ENCODE measurements around the gene TRAPPC14. TPM values are rescaled to one million over a fixed set of nuclear protein-coding genes. Genes with fewer than 3 reads are reported as not detected.
A peak's percentile ranks its signal among the peaks of the same experiment; 100 is the strongest.

TRAPPC14 gene
- total RNA-seq, 4 donors from 2014 or later: 6.9 to 36.9 (median 12.7) TPM

DNA sequence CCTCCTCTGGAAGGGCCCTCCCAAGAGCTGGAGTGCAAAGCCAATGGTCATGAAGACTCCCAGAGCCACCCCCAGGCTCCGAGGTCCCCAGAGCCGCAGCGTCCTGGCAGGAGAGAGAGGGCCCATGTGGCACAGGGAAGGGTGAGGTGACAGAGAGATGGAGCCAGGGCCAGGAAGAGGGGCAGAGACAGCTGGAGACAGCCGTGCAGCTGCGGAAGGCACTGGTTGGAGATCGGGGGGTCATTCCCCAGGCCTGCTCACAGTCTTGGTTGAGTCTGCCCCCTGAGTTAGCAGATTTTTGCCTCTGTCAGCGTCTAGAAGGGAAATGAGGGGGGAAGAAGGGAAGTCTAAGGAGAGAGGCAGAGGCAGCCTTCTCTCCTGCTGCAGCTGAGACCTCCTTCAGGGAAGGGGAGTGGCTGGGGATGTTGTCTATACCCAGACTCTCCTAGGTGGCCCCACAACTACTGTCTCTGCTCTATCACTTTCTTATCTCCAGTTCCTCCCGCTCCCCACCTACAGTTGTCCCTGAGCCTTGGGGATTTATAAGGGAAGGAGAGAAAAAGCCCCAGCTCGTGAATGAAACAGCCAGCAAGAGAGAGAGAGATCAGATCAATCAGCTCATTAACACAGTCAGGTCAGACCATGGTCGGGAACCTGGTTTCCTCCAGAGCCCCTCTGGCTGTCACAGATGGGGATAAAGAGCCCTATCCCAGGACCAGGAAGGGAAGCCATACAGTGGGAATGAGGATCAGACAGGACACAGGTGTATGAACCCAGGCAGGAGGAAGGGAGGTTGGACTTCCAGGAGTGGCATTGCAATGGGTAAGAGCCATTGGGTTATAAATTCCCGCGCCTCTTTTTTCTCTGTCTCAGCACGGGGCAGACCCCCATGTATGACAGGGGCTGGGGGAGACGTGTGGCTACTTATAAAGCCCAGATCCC lies 8.7 kb upstream of the TRAPPC14 start:
- DNase-seq (ENCODE audit: low spot score in 2 of 2): no peak
- H3K27ac ChIP-seq: peak overlapping the region in 3 of 4 donors; percentile 15 to 87 (median 86)
- TF ChIP-seq POLR2A (IDR thresholded peaks at IDR 0.05) (no peak), EP300 (IDR thresholded peaks at IDR 0.05) (no peak)
- TF ChIP-seq, protein P1, sequence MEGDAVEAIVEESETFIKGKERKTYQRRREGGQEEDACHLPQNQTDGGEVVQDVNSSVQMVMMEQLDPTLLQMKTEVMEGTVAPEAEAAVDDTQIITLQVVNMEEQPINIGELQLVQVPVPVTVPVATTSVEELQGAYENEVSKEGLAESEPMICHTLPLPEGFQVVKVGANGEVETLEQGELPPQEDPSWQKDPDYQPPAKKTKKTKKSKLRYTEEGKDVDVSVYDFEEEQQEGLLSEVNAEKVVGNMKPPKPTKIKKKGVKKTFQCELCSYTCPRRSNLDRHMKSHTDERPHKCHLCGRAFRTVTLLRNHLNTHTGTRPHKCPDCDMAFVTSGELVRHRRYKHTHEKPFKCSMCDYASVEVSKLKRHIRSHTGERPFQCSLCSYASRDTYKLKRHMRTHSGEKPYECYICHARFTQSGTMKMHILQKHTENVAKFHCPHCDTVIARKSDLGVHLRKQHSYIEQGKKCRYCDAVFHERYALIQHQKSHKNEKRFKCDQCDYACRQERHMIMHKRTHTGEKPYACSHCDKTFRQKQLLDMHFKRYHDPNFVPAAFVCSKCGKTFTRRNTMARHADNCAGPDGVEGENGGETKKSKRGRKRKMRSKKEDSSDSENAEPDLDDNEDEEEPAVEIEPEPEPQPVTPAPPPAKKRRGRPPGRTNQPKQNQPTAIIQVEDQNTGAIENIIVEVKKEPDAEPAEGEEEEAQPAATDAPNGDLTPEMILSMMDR (IDR thresholded peaks at IDR 0.05): no peak
- peaks cover 0 to 12% of the 10 kb centered on the region in 2 donors for H3K27me3 ChIP-seq
- H3K9me3 ChIP-seq: no peaks in the 10 kb centered on the region
- WGBS, 2 donors: 39 to 41% methylated on average over 14 of the region's 14 CpGs
- H3K4me1 ChIP-seq: peaks cover 0 to 47% (median 29%) of the 10 kb centered on the region in 4 donors
- peaks cover 0 to 7% (median 0%) of the 10 kb centered on the region in 3 donors for H3K36me3 ChIP-seq
- peak overlapping the region in 2 of 4 donors; percentile 54 to 57 for H3K4me3 ChIP-seq

GRCh38 chr7:100166317-100166940 lies 7.9 kb upstream of the TRAPPC14 start:
- TF ChIP-seq EP300 (IDR thresholded peaks at IDR 0.05) (no peak), POLR2A (IDR thresholded peaks at IDR 0.05) (no peak)
- TF ChIP-seq, protein P1 (IDR thresholded peaks at IDR 0.05): no peak
- Histone ChIP-seq H3K27ac (no peak overlapping the region), H3K27me3 (peaks cover 0 to 5% of the 10 kb centered on the region in 2 donors), H3K9me3 (no peaks in the 10 kb centered on the region), H3K4me3 (peak overlapping the region in 1 of 4 donors; percentile 2), H3K36me3 (peaks cover 0 to 7% (median 0%) of the 10 kb centered on the region in 3 donors), H3K4me1 (peaks cover 0 to 40% (median 23%) of the 10 kb centered on the region in 4 donors)
- no peak for DNase-seq (ENCODE audit: low spot score in 2 of 2)
- 70 to 83% methylated on average over 16 of the region's 16 CpGs for WGBS, 2 donors

GRCh38 chr7:100163871-100164270 lies 5.3 kb upstream of the TRAPPC14 start:
- Histone ChIP-seq H3K4me3 (no peak overlapping the region), H3K27ac (no peak overlapping the region), H3K9me3 (no peaks in the 10 kb centered on the region), H3K4me1 (peaks cover 0 to 29% (median 17%) of the 10 kb centered on the region in 4 donors), H3K27me3 (no peaks in the 10 kb centered on the region), H3K36me3 (peaks cover 0 to 7% (median 0%) of the 10 kb centered on the region in 3 donors)
- 87 to 99% methylated on average over 4 to 5 of the region's 5 CpGs for WGBS, 2 donors
- no peak for DNase-seq (ENCODE audit: low spot score in 2 of 2)
- TF ChIP-seq, protein P1 (IDR thresholded peaks at IDR 0.05): no peak
- no peak for TF ChIP-seq EP300 (IDR thresholded peaks at IDR 0.05)
- no peak for TF ChIP-seq POLR2A (IDR thresholded peaks at IDR 0.05)

DNA sequence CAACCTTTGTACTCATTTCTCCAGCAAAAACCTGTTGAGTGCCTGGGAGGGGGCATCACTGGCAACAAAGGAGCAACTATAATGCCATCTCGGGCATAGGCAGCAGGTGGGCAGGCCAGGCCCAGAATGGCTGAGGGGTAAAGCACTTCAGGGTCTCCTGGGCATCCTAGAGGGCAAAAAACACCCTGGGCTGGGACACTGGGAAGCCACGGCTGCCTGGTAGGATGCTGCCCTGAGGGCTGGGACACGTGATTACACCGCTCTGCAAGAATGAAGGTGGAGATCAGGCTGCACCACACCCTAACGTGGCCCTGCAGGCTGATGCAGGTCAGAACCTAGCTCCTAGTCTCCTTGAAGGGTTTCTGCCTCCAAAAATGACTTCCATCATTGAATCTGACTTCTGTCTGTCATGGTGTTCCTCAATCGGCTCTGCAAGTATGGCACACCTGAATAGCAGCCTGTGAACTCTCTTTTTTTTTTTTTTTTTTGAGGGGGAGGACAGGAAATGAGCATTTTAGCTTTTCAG lies 4.5 kb upstream of the TRAPPC14 start:
- no peak overlapping the region for H3K27ac ChIP-seq
- 75 to 76% methylated on average over 6 of the region's 6 CpGs for WGBS, 2 donors
- no peak overlapping the region for H3K4me3 ChIP-seq
- TF ChIP-seq, protein P1 (IDR thresholded peaks at IDR 0.05): no peak
- no peak for TF ChIP-seq EP300 (IDR thresholded peaks at IDR 0.05)
- TF ChIP-seq POLR2A (IDR thresholded peaks at IDR 0.05): no peak
- no peaks in the 10 kb centered on the region for H3K27me3 ChIP-seq
- H3K36me3 ChIP-seq: peaks cover 0 to 7% (median 0%) of the 10 kb centered on the region in 3 donors
- DNase-seq (ENCODE audit: low spot score in 2 of 2): no peak
- peaks cover 0 to 28% (median 15%) of the 10 kb centered on the region in 4 donors for H3K4me1 ChIP-seq
- no peaks in the 10 kb centered on the region for H3K9me3 ChIP-seq

Data from tibial nerve (tissue), 4 donors.